GM21576 (cell line): ENCODE data around the gene EEF1B2.
"Not testable (repeated sequence)": the region's sequence is repeated elsewhere in the genome, so short reads cannot be mapped to it uniquely, and the experiment has no call there.

ENCODE experiments used
- ATAC-seq: cut with Tn5 transposase; IDR thresholded peaks from one replicate; pipeline ENCODE4 v1.9.1; 2021; ENCODE audit warnings: mild to moderate bottlenecking, moderate library complexity; ENCODE audit not compliant: unreplicated experiment

EEF1B2 gene

GRCh38 chr2:206159346-206160124 lies at the start of gene EEF1B2, which contains the start of gene NDUFS1:
Gene EEF1B2 (plus strand): TSS chr2:206159895. CDS start chr2:206159980, 85 bp downstream.
Gene NDUFS1 (minus strand): TSS chr2:206159444. CDS start chr2:206153678, 5,766 bp downstream.
- peak; percentile 92 for ATAC-seq

GRCh38 chr2:206112108-206112507 lies 47.6 kb upstream of the EEF1B2 start:
- ATAC-seq, result no peak

- ATAC-seq, result no peak
These were observed 46.7 kb upstream of the EEF1B2 start for GRCh38 chr2:206112846-206113547.

GRCh38 chr2:206115026-206115578 lies 44.6 kb upstream of the EEF1B2 start:
- ATAC-seq, result no peak

DNA sequence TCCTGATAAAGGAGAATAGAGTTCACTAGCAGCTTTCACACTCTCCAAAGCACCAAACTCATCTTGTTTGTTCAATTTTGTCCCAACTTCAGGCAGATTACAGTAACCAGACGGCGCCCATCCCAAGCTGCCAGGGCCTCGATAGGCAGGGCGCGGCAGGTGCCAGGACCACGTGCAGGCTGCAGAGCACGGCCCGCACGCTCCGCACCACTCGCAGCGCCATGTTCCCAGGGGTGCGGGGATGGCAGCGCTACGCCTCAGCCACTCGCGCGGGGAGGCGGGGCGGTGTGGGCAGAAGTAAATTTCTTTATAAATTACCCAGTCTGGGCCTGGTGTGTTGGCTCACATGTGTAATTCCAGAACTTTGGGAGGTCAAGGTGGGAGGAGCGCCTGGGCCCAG lies 43.4 kb upstream of the EEF1B2 start:
- no peak for ATAC-seq

DNA sequence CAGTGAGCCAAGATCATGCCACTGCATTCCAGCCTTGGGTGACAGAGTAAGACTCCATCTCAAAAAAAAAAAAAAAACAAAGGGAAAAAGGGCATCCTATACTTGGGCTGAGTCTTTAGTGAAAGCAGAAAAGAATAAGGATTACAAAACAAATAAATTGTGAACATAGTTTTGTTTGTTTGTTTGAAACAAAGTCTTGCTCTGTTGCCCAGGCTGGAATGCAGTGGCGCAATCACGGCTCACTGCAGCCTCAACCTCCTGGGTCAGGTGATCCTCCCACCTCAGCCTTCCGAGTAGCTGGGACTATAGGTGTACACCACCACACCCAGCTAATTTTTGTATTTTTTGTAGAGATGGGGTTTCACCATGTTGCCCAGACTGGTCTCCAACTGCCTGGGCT lies 37.1 kb upstream of the EEF1B2 start:
- not testable (repeated sequence) for ATAC-seq

- no peak for ATAC-seq
These were observed 33.8 kb upstream of the EEF1B2 start for GRCh38 chr2:206125901-206126300.

GRCh38 chr2:206127656-206128055 lies 32.0 kb upstream of the EEF1B2 start:
- no peak for ATAC-seq

- ATAC-seq, result no peak
These were observed 16.2 kb upstream of the EEF1B2 start for GRCh38 chr2:206143451-206143850.

DNA sequence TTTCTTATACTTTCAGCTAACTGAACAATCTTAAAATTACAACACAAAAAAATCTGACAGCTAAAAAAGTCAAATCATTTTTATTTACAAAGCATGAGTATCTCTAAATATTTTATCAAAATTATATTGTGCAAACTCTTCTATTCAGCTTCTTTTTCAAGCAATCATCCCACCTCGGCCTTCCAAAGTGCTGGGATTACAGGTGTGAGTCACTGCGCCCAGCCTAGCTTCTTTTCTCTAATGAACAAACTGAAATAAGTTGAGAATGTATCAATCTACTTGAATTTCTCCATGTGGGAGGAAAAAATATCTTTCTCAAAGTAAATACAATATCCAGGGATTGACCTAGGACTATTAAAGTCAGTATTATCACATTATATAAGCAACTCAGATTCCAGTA lies 15.3 kb upstream of the EEF1B2 start:
- no peak for ATAC-seq

- no peak for ATAC-seq
These were observed 14.0 kb upstream of the EEF1B2 start for GRCh38 chr2:206145665-206146064.

GRCh38 chr2:206149330-206149729 lies 10.4 kb upstream of the EEF1B2 start:
- ATAC-seq, result no peak

GRCh38 chr2:206150168-206150567 lies 9.5 kb upstream of the EEF1B2 start:
- no peak for ATAC-seq

GRCh38 chr2:206150631-206151030 lies 9.1 kb upstream of the EEF1B2 start:
- no peak for ATAC-seq

DNA sequence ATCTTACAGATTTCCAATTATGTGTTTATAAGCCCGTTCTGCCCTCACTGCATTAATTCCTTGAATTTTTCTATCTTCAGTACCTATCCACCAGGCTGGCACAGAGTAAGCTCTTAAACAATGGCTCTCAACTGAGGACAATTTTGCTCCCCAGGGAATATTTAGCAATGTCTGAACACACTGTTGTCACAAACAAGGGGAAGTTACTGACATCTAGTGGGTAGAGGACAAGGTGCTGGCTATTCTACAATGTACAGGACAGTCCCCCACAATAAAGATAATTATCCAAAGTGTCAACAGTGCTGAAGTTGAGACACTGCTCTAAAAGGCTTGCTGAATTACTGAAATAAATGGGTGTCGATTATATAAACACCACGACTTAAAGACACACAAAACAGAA lies 5.5 kb upstream of the EEF1B2 start:
- peak; percentile 57 for ATAC-seq

DNA sequence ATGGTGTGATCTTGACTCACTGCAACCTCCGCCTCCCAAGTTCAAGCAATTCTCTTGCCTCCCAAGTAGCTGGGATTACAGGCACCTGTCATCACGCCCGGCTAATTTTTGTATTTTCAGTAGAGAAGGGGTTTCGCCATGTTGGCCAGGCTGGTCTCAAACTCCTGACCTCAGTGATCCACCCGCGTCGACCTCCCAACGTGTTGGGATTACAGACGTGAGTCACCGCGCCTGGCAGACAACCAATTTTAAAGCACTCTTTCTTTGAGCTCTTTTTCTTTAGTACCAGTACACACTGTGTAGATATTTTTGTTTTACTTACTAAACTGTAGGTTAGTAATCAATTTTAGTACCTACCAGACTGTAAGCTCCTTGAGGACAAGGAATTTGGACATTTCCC lies 2.7 kb upstream of the EEF1B2 start:
- ATAC-seq, result not testable (repeated sequence)

DNA sequence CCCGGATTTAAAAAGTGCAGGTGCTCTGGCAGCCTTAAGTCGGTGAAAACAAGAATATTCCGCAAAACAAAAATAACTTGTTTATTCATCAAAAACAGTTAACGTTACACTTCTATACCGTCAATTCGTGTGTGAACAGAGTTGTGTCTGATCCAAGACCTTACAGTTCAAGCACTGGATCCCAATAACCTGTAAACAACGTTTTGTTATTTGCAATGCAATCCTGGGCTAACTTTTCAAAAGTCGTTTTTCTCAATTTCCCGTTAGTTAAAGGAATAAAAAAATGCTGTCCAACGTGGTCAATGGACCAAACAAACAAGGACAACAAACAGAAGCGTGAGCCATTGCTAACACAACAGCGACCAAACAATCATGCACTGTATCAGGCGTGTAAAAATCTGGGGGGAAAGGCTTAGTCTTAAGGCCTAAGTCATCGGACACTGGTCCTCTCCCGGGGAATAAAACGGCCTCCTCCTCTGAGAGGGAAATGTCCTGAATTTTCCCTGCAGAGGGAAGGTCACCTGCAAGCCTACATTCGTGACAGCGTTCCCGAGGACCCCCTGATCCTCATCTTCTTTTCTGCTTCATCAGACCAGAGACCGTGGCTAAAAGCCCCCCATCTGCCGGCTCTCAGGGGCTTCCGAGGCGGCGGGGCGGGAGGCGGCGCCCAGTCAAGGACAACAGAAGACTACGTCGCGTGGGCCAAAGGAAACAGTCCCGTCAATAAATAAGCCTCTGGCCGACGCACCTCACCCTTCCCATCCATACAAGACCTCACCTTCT lies 941 bp upstream of the EEF1B2 start:
- no peak for ATAC-seq

GRCh38 chr2:206160125-206160806 lies 571 bp downstream of the EEF1B2 start:
- ATAC-seq, result peak; percentile 45

DNA sequence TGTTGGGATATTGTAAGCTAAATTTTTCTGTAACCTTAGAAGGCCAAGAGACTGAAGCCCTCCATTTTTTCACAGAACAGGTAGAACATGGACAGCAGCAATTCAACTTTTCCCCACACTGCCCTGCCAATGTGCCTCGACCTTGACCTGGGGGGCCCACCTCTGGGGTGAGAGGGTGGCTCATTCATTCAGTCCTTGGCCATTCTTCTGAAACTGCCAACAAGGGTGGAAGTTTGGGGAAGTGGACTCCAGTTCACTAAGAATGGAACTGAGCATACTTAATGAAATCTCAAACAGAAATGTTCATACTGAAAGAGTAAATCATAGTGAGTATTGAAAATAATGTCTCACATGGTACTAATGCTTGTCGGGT lies 1.1 kb downstream of the EEF1B2 start:
- no peak for ATAC-seq

DNA sequence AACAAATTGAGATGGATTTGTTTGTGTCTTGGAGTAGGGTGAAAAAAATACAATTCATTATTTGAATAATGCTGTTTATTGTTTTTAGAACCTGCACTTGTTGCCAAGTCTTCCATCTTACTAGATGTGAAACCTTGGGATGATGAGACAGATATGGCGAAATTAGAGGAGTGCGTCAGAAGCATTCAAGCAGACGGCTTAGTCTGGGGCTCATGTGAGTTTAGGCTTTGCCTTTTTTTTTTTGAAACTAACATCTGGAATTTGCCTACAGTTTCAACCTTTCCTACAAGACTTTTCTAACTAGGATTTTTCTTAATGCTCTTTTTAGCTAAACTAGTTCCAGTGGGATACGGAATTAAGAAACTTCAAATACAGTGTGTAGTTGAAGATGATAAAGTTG lies 2.7 kb downstream of the EEF1B2 start:
- not testable (repeated sequence) for ATAC-seq
